GM18870 (cell line): ENCODE data around the gene ASB2.

Experiments used
- ATAC-seq: cut with Tn5 transposase; IDR thresholded peaks from one replicate; pipeline ENCODE4 v1.9.1; 2021; ENCODE audit warnings: moderate library complexity; ENCODE audit not compliant: unreplicated experiment

ASB2 gene

DNA sequence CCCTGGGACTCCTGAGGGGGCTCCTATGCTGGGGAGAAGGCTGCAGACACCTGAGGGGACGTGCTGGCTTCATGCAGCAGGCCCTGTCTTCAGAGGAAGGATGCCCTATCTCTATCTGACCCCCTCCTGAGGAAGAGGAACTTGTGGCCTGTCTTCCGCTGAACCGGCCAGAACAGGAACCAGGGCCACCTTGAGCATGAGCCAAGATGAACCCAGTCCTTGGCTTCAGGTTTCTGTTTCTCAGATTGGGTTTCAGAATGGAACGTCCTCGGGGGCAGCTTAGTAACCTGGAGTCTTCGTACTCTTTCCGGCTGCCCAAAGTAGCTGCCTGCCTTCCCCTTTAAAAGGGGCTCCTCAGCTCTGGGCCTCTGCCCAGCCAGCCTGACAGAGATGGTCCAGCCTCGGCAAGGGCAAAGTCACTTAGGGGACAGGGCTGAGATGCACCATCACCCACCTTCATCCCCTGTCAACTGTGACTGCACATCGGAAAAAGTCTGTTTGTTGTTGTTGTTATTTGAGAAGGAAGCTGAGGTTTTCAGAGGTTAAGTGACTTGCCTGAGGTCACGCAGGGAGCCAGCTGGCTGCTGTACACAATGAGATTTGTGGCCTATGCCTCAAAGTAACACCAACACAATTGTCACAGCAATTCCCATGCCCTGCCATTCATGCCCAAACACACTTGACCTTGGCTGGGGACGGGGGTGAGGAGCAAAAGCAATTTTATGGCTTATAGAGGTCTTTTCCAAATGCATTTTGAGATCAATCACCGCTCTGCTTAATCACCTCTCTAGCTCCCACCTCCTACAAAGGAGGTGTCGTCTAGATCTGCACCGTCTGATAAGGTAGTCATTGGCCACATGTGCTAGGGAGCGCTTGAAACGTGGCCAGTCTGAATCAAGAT lies 13.4 kb downstream of the ASB2 start:
- peak; percentile 39 for ATAC-seq

DNA sequence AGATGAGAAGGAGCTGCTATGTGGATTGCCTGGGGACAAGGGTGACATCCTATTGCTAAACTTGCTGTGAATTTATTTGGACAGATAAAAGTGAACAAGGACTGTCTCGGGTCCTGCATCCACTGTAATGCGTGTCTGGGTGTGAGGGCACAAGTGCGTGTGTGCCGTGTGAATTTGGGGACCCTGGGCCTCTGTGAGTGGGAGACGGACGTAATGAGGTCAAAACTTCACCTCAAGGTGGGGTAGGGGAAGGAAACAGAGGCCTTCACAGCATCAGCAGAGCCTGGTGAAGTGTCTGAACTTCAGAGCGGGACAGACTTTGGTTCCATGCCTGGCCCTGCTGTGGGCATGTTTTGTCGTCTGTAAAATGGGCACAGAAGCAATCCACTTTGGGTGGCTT lies 14.8 kb downstream of the ASB2 start:
- no peak for ATAC-seq

DNA sequence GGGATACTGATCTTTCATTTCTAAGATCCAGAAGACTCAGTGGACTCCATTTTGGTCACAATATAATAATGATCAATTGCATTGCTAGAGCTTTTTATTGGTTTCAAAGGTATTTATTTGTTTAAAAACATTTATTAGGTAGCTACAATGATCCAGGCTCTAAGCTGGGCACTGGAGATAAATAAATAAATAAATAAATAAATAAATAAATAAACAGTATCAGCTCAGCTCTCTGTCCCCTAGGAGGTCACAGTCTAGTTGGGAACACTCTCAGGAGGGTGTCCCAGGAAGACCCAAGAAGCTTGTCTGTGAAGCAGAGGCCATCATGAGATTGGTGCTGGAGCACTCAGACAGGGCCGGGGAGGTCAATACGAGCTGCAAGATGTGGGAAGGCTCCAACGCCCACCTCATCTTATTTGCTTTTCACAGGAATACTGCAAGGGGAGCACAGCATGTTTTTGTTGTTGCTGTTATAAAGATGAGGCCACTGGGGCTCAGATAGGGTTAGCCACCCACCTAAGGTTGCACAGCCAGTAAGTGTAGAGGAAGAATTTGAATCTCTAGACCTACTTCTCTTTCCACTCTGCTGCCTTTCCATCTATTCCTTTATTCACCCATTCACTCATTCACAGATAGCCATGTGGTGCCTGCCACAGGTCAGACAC lies 15.5 kb downstream of the ASB2 start:
- no peak for ATAC-seq

DNA sequence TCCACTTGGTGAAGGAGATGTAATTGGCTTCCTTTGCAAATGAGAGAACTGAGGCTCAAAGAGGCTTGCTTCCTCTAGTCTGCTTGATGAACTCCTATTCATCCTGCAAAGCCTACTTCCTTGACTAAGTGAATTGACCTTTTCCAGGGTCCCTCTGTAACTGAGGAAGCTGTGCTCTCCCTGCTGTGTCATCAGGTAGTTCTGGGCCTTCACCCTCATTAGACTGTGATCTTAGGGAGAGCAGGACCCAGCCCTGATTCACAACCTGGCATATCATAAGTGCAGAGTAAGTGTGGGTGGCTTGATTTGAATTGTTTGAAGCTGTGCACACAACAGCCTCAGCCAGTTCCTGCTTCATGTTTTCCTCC lies 16.3 kb downstream of the ASB2 start:
- ATAC-seq = no peak

DNA sequence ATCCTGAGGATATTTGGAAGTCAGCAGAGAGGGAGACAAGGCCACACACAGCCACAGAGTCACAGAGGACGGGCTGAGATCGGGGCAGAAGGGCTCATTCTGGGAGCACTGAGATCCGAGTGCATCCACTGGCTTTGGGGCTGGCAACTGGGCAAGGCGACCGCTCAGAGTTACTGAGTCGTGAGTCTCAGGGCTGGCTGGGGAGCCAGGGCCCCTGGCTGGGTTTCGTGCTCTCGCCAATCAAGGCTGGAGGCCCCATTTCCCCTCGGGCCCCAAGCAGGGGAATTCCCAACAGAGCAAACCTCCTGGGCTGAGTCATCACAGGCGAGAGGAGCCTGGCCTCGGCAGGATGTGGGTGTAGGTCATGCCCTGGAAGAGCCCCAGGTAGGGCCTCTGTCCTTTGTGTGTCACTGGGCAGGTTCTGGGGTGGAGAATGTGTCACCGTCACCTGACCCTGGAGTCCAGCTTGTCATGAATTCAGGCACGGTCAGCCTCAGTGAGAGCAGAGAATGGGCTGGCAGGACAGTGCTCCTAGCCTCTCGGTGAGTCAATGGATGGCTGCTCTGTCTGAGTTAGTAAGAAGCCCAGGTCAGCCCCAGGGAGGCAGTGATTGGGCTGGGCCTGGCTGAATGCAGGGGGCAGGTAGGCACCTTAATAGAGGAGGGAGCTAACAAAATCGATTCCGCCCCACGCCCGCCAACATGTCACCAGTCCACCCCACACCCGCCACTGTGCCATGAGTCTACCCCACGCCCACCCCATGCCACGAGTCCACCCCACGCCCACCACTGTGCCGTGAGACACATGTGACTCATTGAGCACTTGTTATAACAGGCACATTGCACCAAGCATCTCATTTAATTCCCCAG lies 16.9 kb downstream of the ASB2 start:
- peak; percentile 79 for ATAC-seq

DNA sequence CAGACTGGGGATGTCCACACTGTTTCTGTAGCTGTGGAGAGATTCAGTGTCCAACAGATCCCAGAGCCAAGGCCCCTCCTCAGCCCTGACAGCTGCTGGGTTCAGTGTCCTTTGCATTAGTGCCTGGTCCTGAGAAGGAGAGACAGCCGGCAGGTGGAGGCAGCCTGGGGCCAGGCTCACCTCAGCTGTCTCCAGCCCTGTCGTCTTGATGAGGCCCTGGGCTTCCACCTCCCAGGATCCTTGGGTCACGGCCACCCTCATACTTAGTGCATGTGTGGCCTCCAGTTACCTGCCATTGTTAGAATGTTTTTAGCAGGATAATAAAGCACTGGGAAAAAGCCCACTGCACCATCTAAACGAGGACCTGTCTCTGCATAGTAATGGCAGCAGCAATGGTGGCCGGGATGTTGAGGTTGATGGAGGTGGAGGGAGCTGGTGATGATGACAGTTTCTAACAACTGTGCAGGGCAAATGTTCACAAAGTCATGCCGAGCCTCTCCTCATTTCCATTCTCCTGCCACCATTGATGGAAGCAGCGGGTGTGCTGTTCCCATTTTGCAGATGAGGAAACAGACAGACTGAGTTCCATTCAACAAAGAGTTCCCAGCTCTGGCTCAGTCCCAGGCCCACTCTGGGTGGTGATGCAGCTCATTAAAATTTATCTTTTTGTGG lies 17.7 kb downstream of the ASB2 start:
- ATAC-seq = no peak

DNA sequence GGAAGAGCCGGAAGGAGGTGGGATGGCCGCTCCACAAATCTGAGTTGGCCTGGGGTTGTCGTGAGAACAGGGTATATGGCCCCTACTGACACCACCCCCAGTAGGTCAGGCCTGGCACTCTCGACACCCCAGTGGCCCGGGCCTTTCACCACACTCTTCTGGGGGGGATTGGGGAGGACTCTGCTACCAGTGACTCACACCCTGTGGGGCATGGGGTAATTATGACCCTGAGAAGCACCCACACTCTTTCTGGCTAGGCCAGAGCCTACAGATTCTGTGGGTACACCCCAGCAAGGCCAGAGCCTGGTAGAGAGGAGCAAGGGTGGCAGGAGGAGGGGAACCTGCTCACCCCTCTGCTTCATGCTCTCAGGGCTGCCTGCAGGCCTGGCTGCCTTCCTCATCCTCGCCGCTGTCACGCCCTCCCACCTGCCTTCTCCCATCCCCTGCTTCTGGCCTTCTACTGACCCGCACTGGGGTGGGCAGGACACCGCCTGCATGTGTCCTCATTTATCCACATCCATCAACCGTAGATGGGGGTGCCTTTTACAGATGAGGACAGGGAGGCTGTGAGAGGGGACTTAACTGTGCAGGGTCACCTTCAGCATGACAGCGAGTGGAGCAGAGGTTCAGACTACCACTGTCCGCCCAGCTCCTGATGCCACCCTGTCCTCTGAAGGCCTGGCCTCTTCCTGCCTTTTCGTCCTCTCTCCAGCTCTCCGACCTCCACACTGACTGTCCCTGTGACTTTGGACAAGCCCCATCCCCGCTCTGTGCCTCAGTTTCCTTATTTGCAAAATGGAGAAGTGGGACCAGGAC lies 18.4 kb downstream of the ASB2 start:
- no peak for ATAC-seq

DNA sequence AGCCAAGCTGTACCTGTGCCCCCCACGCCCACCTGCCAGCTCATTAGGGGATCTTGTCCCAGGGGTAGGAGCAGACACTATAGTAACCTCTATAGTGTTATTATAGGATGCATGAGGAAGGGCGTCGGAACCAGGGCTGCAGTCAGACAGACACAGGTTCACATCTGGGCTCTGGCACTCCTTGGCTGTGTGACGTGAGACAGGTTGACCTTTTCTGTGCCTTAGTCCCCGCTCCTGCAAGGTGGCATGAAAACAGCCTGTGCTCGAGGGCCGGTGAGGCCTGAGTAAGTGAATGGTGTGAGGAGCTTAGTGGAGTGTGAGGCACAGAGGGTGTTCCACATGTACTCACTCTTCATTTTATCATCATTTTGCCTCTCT lies 19.0 kb downstream of the ASB2 start:
- no peak for ATAC-seq

DNA sequence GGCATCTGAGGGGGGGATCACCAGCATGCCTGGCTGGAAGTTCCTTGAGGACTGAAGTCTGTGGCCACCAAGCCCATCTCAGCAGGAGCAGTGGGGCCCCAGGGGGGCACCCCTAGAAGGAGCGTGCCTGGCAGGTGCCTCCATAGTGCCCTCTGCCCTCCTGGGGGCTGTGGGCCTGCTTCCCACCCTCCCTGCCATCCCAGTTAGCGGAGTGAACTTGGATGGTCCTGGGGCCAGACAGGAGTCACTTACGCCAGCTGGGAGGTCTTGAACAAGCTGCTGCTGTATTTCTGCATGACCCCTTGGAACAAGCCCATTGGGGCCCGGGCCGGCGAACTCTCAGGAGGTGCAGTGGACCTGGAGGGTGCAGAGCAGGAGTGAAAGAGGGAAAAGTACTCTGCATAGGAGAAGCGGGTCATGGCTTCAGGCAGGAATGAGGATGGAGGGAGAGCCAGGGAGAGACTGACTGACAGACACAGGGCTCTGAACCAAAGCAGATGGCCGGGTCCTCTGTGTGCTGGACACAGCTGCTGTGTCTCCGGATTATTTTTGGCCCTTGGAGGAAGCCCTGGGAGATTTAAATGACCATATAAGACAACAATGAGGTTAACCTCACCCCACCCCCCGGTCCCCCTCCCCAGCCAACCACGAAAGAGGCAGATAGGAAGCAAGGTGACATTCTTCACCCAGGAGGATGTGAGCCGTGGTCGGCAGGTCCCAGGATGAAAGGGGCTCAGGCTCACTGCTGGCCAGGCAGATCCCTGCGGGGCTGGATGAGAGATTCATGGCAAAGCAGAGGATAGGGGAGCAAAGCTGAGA lies 19.6 kb downstream of the ASB2 start:
- no peak for ATAC-seq

DNA sequence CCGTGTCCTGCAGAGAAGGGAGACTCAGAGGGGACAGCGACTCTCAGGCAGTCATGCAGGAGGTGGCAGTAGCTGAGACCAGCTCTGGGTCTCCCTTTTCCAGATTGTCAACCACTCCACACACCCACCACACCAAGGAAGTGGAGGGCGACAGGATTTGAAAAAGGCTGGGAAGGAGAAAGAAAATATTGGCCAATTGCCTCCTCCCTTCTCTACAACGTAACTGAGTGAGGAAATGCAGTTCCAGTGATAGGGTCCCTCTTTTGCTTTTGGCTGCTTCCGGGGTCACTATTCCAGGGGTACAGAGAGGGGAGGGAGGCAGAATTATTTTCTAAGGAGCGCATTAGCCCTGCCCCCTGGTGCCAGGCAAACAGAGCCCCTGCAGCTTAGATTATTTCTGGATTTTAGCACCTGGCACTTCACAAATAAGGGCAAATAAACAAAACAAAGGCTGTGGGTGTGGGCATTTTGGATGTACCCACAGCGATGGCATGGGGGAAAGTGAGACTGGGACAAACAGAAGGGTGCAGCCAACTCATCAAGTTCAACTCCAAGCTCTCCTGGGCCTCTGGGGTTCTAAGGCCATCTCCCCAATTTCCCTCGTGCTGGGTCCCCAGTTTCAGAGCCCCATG lies 20.4 kb downstream of the ASB2 start:
- ATAC-seq = no peak

DNA sequence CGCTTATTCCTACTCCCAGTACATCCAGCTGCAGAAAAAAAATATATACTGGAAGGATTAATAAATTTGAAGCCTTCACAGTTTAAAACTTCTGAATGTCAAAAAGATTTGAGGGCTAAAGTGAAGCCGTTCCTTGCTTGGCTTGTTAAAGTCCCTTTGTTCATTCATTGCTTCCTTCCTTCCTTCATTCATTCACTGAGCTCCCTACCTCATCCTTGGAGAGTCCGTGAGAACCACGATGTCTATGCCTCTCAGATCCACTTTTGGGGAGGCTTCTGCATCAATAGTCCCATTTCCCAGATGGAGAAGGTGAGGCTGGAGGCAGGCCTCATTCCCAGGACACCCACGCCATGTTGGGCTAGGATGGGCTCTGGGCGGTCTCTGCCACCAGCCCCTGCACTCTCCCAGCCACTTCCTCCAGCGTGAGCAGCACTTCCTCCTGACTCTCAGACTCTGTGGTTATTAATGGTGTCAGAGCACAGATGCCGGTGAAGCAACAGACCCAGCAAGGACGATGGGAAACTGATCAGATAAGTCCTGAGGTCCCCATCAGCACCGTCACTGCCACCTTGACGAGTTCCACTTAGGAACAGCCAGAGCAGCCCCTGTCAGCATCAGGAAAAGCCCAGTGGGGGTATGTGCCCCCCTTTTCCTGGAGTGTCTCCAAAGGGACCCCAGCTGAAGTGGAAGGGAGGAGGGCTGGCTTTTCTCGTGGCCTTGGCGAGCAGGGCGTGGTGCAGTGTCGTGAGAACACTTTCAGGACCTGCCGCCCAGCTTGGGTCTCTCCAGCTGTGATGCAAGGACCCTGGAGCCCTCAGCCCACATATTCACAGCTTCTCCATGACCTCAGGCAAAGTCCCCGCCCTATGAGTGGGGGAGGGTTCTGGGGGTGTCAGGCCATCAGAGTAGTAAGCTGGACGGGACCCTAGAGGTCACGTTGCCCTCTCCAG lies 21.2 kb downstream of the ASB2 start:
- ATAC-seq = no peak

DNA sequence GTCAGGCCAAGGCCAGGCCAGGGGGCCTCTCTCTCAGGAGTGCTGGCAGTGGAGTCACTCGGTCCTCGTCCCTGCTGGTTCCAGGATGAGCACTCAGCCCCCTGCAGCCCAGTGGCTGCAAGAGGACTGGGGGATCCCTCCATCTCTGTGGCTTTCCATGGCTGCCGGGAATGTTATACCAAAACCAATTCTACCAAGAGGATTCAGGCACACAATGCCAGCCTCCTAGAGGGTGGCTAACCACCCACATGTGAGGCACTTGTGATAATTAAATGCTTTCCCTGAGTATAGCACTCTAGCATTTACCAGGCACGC lies 21.9 kb downstream of the ASB2 start:
- no peak for ATAC-seq

DNA sequence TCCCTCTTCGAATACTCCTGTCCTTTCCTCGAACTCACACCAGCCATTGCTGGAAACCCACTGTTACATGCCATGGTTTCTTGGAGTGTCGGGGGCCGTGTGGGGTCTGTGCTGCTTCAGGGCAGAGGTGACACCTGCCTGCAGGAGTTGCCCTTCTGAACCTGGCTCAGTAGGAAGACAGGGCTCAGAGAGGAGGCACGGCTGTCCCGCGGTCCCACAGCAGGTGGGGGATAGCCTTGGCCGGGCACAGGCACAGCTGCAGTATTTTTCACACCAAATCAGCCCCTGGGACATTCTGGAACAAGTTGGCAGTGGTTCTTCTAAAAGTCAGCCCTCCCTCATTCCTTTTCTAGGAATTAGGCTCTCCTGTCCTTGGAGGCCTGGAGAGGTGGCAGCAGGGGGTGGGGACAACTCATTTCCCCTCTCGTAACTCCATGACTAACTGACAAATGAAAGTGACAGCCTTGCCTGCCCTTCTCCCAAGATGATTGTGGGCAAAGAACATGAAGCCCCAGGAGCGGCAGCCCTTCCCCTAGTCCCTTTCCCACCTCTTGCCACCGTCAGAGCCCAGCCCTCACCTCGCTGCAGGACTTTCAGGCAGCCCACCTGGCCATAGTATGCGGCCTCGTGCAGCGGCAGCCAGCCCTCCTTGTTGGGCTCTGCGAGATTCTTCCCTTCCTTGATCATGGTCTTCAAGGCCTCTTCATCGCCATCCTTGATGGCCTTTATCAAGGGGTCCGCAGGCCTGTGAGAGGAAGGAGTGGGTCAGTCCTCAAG lies 22.4 kb downstream of the ASB2 start:
- no peak for ATAC-seq

DNA sequence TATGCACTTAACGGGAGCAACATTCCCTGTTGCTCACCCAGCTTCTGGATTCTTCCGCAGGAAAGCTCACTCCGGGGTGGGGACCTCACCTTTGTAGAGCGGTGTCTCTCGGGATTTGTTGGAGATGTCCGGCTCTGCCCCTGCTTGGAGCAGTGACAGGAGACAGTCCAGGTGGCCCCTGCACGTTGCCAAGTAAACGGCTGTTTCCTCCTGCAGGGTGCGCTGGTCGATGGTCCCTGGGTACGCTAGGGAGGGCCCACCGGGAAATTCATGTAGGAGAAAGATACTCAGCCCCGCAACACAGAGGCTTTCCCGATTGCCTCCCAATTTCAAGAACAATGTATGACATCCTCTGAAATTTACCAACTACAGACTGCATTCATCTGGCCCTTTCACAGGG lies 23.1 kb downstream of the ASB2 start:
- no peak for ATAC-seq

DNA sequence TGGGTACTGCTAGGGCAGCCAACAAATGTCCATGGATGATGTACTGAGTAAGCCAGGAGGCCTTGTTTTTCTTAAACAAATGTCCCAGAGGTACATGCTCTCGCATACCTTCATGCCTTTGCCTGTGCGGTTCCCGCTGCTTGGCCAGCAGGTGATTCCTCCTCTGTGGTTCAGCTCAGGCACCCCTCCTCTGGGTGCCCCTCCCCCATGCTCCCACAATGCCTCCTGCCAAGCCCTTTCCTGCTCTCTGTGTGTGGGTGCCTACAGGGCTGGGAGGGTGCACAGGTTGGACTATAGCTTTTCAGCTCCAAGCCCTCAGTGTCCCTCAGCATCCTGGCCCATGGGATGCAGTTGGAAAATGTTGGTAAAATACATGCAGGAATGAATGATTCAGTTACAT lies 23.5 kb downstream of the ASB2 start:
- no peak for ATAC-seq

DNA sequence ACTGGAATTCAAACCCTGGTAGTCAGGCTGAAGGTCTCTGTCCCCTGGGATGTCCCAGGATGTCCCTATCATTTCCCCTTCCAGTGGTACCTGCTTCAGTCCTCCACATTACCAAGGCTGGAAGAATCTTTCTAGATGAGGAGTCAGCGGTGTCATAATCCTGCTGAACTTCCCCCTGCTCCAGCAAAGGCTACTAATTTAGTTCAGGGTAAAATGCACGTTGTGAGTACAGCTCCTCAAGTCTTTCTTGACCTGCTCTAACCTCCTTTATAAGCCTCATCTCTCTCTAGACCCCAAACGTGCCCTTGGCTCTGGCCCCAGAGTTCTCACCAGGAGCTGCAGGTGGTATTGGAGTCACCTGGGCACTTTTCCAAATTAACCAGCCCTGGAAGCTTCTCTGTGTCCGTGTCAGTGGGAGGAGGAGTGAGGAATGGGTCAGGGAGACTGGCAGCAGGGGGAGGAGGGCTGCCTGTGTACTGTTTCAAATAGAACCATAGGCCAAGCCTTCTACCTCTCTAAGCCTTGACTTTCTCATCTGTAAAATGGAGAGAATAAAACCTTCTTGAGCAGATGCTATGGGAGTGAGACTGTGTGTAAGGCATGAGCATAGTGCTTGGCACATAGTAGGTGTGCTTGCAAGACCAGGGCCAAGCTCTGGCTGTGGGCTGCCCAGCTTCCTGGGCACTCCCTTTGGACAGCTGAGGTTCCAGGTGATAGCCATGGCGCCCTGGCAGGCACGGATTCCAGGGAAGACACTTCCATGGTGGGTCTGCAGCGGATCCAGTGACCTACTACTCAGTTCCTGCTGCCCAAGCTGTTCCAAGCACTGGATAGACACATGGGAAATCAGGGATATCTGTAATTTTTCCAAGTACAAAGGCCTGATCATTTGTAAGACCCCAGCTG lies 24.5 kb downstream of the ASB2 start:
- ATAC-seq = no peak
